Endothelial cell (in vitro differentiated cells): ENCODE measurements around the gene GPR68. TPM values are rescaled to one million over a fixed set of nuclear protein-coding genes. Genes with fewer than 3 reads are reported as not detected.

Experiments
- DNase-seq: peaks from one replicate; pipeline ENCODE4 v3.0.0; 2021; ENCODE audit warnings: low spot score
- H3K27ac Mint-ChIP-seq: one replicate; pipeline ENCODE4 v1.8.0; 2021; ENCODE audit warnings: mixed read lengths, inconsistent platforms; ENCODE audit not compliant: unreplicated experiment
- H3K27me3 Mint-ChIP-seq: one replicate; pipeline ENCODE4 v1.8.0; 2021; ENCODE audit warnings: mild to moderate bottlenecking, moderate library complexity, mixed read lengths, inconsistent platforms; ENCODE audit not compliant: unreplicated experiment
- H3K36me3 Mint-ChIP-seq: one replicate; pipeline ENCODE4 v1.8.0; 2021; ENCODE audit warnings: mild to moderate bottlenecking, low read depth, mixed read lengths, inconsistent platforms; ENCODE audit not compliant: unreplicated experiment
- H3K4me1 Mint-ChIP-seq: one replicate; pipeline ENCODE4 v1.8.0; 2021; ENCODE audit warnings: mild to moderate bottlenecking, mixed read lengths, inconsistent platforms; ENCODE audit not compliant: unreplicated experiment
- H3K4me3 Mint-ChIP-seq: one replicate; pipeline ENCODE4 v1.8.0; 2021; ENCODE audit warnings: mild to moderate bottlenecking, mixed read lengths, inconsistent platforms; ENCODE audit not compliant: unreplicated experiment
- H3K9me3 Mint-ChIP-seq: one replicate; pipeline ENCODE4 v1.8.0; 2021; ENCODE audit warnings: mixed read lengths, inconsistent platforms; ENCODE audit not compliant: unreplicated experiment
- total RNA-seq: library from RNA; stranded (reverse); fragmentation: NEBNext Ultra II Directional; extraction: Animal tissue kit (Norgen Biotek cat#: 25700); gene quantifications from one replicate; pipeline ENCODE4 v1.2.1, GENCODE V29; 2021; ENCODE audit not compliant: unreplicated experiment
- TF ChIP-seq, protein P1 (sequence below): fragments of 200-600 bp; sonication (generic); IDR thresholded peaks from one replicate; pipeline ENCODE4 v1.5.0; 2021; ENCODE audit warnings: antibody characterized with exemption; ENCODE audit not compliant: unreplicated experiment

The GPR68 gene
- total RNA-seq, 1 donor from 2014 or later, result 5.4 TPM

GRCh38 chr14:91232052-91232451 is 12.5 kb downstream of the GPR68 start:
- Mint-ChIP-seq H3K4me1 (peaks cover 36% of the 10 kb centered on the region), H3K27ac (peak overlapping the region; percentile 77), H3K36me3 (peaks cover 44% of the 10 kb centered on the region), H3K27me3 (peaks cover 12% of the 10 kb centered on the region), H3K4me3 (peak overlapping the region; percentile 73), H3K9me3 (peaks cover 4% of the 10 kb centered on the region)
- TF ChIP-seq, protein P1, sequence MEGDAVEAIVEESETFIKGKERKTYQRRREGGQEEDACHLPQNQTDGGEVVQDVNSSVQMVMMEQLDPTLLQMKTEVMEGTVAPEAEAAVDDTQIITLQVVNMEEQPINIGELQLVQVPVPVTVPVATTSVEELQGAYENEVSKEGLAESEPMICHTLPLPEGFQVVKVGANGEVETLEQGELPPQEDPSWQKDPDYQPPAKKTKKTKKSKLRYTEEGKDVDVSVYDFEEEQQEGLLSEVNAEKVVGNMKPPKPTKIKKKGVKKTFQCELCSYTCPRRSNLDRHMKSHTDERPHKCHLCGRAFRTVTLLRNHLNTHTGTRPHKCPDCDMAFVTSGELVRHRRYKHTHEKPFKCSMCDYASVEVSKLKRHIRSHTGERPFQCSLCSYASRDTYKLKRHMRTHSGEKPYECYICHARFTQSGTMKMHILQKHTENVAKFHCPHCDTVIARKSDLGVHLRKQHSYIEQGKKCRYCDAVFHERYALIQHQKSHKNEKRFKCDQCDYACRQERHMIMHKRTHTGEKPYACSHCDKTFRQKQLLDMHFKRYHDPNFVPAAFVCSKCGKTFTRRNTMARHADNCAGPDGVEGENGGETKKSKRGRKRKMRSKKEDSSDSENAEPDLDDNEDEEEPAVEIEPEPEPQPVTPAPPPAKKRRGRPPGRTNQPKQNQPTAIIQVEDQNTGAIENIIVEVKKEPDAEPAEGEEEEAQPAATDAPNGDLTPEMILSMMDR, result no peak
- DNase-seq, result no peak

- H3K4me3 Mint-ChIP-seq, result peak overlapping the region; percentile 80
- peaks cover 47% of the 10 kb centered on the region for H3K36me3 Mint-ChIP-seq
- peaks cover 42% of the 10 kb centered on the region for H3K4me1 Mint-ChIP-seq
- peaks cover 4% of the 10 kb centered on the region for H3K9me3 Mint-ChIP-seq
- H3K27me3 Mint-ChIP-seq, result peaks cover 12% of the 10 kb centered on the region
- DNase-seq, result no peak
- TF ChIP-seq, protein P1, result no peak
- peak overlapping the region; percentile 64 for H3K27ac Mint-ChIP-seq
These were observed 13.1 kb downstream of the GPR68 start for GRCh38 chr14:91231446-91231845.

- peaks cover 4% of the 10 kb centered on the region for H3K9me3 Mint-ChIP-seq
- DNase-seq, result no peak
- H3K36me3 Mint-ChIP-seq, result peaks cover 49% of the 10 kb centered on the region
- H3K27ac Mint-ChIP-seq, result no peak overlapping the region
- peaks cover 51% of the 10 kb centered on the region for H3K4me1 Mint-ChIP-seq
- TF ChIP-seq, protein P1, result no peak
- H3K4me3 Mint-ChIP-seq, result peak overlapping the region; percentile 80
- peaks cover 14% of the 10 kb centered on the region for H3K27me3 Mint-ChIP-seq
These were observed 14.0 kb downstream of the GPR68 start for GRCh38 chr14:91230397-91231035.

- peak overlapping the region; percentile 32 for H3K27ac Mint-ChIP-seq
- H3K9me3 Mint-ChIP-seq, result peaks cover 4% of the 10 kb centered on the region
- peaks cover 14% of the 10 kb centered on the region for H3K27me3 Mint-ChIP-seq
- DNase-seq, result no peak
- H3K36me3 Mint-ChIP-seq, result peaks cover 48% of the 10 kb centered on the region
- TF ChIP-seq, protein P1, result no peak
- peak overlapping the region; percentile 29 for H3K4me3 Mint-ChIP-seq
- peaks cover 55% of the 10 kb centered on the region for H3K4me1 Mint-ChIP-seq
These were observed 14.7 kb downstream of the GPR68 start for GRCh38 chr14:91229743-91230200.

DNA sequence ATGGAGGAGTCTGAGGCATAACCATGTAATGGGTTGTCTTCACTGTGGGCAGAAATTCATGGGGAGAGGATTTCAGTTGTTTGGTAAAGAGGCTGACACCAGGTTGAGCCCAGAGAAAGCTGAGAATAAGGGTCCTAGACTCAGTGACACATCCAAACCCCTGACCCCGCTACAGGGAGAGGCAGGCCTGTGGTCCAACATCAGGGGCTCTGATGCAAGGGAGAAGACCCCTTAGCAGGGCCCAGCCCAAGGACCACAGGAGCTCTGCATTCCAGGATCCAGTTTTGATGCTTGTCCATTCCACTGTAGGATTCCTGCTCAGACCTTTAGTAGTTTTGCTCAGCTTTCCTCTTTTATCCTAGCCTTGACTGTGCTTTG is 15.5 kb downstream of the GPR68 start:
- Mint-ChIP-seq H3K27me3 (peaks cover 11% of the 10 kb centered on the region), H3K9me3 (peaks cover 4% of the 10 kb centered on the region), H3K27ac (peak overlapping the region; percentile 44), H3K36me3 (peaks cover 40% of the 10 kb centered on the region), H3K4me3 (no peak overlapping the region), H3K4me1 (peaks cover 58% of the 10 kb centered on the region)
- DNase-seq, result no peak
- TF ChIP-seq, protein P1, result no peak
